ENCODE measurements around the gene SPTB.

- no peak for TF ChIP-seq CTCF (IDR thresholded peaks at IDR 0.05)
- TF ChIP-seq POLR2A (IDR thresholded peaks at IDR 0.05): no peak
These were observed 54.7 kb downstream of the SPTB start for GRCh38 chr14:64825006-64825405.
